SU-DHL-6 (cell line): ENCODE results near the gene ZNF138.

Experiments
- CTCF ChIP-seq: fragments of 200-600 bp; sonication (generic); IDR thresholded peaks from one replicate; pipeline ENCODE4 v1.5.1; 2017; ENCODE audit warnings: antibody characterized with exemption, mild to moderate bottlenecking, low read length, moderate library complexity; ENCODE audit not compliant: insufficient read depth, poor library complexity, severe bottlenecking
- EZH2phosphoT487 ChIP-seq: fragments of 200-600 bp; sonication (generic), shearing (Covaris generic); conservative IDR thresholded peaks from 2 replicates; pipeline ENCODE4 v1.6.1; 2018; ENCODE audit warnings: mild to moderate bottlenecking, antibody characterized with exemption, low read length, moderate library complexity, mixed read lengths

- TF ChIP-seq CTCF (no peak), EZH2phosphoT487 (no peak)
Observed at GRCh38 chr7:64873517-64873916, 79.3 kb downstream of the ZNF138 start.
